ENCODE measurements around the gene MRPL34.

The MRPL34 gene

GRCh38 chr19:17328517-17329365 lies 23.1 kb downstream of the MRPL34 start:
- DNase-seq (ENCODE audit: low read depth in 2 of 2): no peak

GRCh38 chr19:17329366-17330261 lies 23.9 kb downstream of the MRPL34 start:
- DNase-seq (ENCODE audit: low read depth in 2 of 2): no peak

- DNase-seq (ENCODE audit: low read depth in 2 of 2): no peak
Measured at GRCh38 chr19:17330262-17331044, 24.8 kb downstream of the MRPL34 start.

GRCh38 chr19:17331045-17331558 lies 25.4 kb downstream of the MRPL34 start:
- no peak for DNase-seq (ENCODE audit: low read depth in 2 of 2)

- no peak for DNase-seq (ENCODE audit: low read depth in 2 of 2)
Measured at GRCh38 chr19:17332360-17332676, 26.6 kb downstream of the MRPL34 start.

- DNase-seq (ENCODE audit: low read depth in 2 of 2): peak in 1 of 2 donors; percentile 50
Measured at GRCh38 chr19:17332677-17333581, 27.3 kb downstream of the MRPL34 start.

GRCh38 chr19:17333611-17334413 lies 28.1 kb downstream of the MRPL34 start:
- DNase-seq (ENCODE audit: low read depth in 2 of 2): peak; percentile 67 to 76

GRCh38 chr19:17334414-17335409 lies 29.0 kb downstream of the MRPL34 start, which contains the start of gene ANO8:
Gene ANO8, minus strand, starts transcription at chr19:17334855. Its CDS starts 185 bp downstream, at chr19:17334670.
- peak; percentile 95 to 98 for DNase-seq (ENCODE audit: low read depth in 2 of 2)

GRCh38 chr19:17335575-17335974 lies 29.9 kb downstream of the MRPL34 start:
- DNase-seq (ENCODE audit: low read depth in 2 of 2): no peak

GRCh38 chr19:17336872-17337674 lies 31.4 kb downstream of the MRPL34 start, which contains the start of gene GTPBP3:
Gene GTPBP3, plus strand, starts transcription at chr19:17337553. Its CDS starts 59 bp downstream, at chr19:17337612.
- DNase-seq (ENCODE audit: low read depth in 2 of 2): peak; percentile 95 to 97

- DNase-seq (ENCODE audit: low read depth in 2 of 2): no peak
Measured at GRCh38 chr19:17337675-17338432, 32.2 kb downstream of the MRPL34 start.

GRCh38 chr19:17338433-17339078 lies 32.9 kb downstream of the MRPL34 start:
- DNase-seq (ENCODE audit: low read depth in 2 of 2): no peak

GRCh38 chr19:17339088-17339741 lies 33.5 kb downstream of the MRPL34 start:
- peak; percentile 64 to 73 for DNase-seq (ENCODE audit: low read depth in 2 of 2)

- no peak for DNase-seq (ENCODE audit: low read depth in 2 of 2)
Measured at GRCh38 chr19:17340302-17340870, 34.7 kb downstream of the MRPL34 start.

- DNase-seq (ENCODE audit: low read depth in 2 of 2): no peak
Measured at GRCh38 chr19:17340871-17341357, 35.2 kb downstream of the MRPL34 start.
